NCI-H1417 (cell line): Measurements from ENCODE around the gene CREG1.
A peak's percentile ranks its signal among the peaks of the same experiment; 100 is the strongest.

ENCODE experiments used
- DNase-seq, 3 experiments: peaks; one replicate each; lab custom pipeline; 2025; lab: John Stamatoyannopoulos, UW

The CREG1 gene

GRCh38 chr1:167532964-167533824 lies 20.4 kb downstream of the CREG1 start:
- DNase-seq = no peak

GRCh38 chr1:167532375-167532774 lies 21.2 kb downstream of the CREG1 start:
- DNase-seq = no peak

- peak in 1 of 3 experiments; percentile 7 for DNase-seq
Observed at GRCh38 chr1:167529829-167530474, 23.6 kb downstream of the CREG1 start.

- no peak for DNase-seq
Observed at GRCh38 chr1:167528057-167528728, 25.4 kb downstream of the CREG1 start.

GRCh38 chr1:167526667-167527383 lies 26.7 kb downstream of the CREG1 start:
- no peak for DNase-seq

GRCh38 chr1:167524651-167525050 lies 28.9 kb downstream of the CREG1 start:
- no peak for DNase-seq

GRCh38 chr1:167522246-167522645 lies 31.3 kb downstream of the CREG1 start:
- no peak for DNase-seq

- DNase-seq = no peak
Observed at GRCh38 chr1:167520711-167521206, 32.8 kb downstream of the CREG1 start.

GRCh38 chr1:167518331-167518700 lies 35.2 kb downstream of the CREG1 start, which contains the start of gene CD247:
CD247 (minus strand) TSS chr1:167518529; CDS start chr1:167518465, 64 bp downstream.
- no peak for DNase-seq

- no peak for DNase-seq
Observed at GRCh38 chr1:167517535-167518330, 35.8 kb downstream of the CREG1 start.

GRCh38 chr1:167516404-167517388 lies 36.9 kb downstream of the CREG1 start:
- DNase-seq = no peak

- no peak for DNase-seq
Observed at GRCh38 chr1:167515893-167516321, 37.7 kb downstream of the CREG1 start.

GRCh38 chr1:167515461-167515860 lies 38.1 kb downstream of the CREG1 start:
- DNase-seq = no peak

- DNase-seq = no peak
Observed at GRCh38 chr1:167514288-167514687, 39.3 kb downstream of the CREG1 start.

GRCh38 chr1:167512046-167512654 lies 41.4 kb downstream of the CREG1 start:
- no peak for DNase-seq

- DNase-seq = no peak
Observed at GRCh38 chr1:167511374-167511986, 42.1 kb downstream of the CREG1 start.

- DNase-seq = no peak
Observed at GRCh38 chr1:167510881-167511280, 42.7 kb downstream of the CREG1 start.

- DNase-seq = peak in 2 of 3 experiments; percentile 12 to 61
Observed at GRCh38 chr1:167510244-167510643, 43.3 kb downstream of the CREG1 start.

GRCh38 chr1:167509587-167509986 lies 44.0 kb downstream of the CREG1 start:
- DNase-seq = no peak
